Glomerular endothelial cell (primary cell): ENCODE measurements around the gene AVP. TPM values are rescaled to one million over a fixed set of nuclear protein-coding genes. Genes with fewer than 3 reads are reported as not detected.

ENCODE experiments used
- total RNA-seq: library from RNA; depleted of rRNA; stranded (reverse); fragments of >200 nt; gene quantifications from 2 replicates; pipeline ENCODE4 v1.2.3, GENCODE V29; 2015

Gene AVP
- total RNA-seq, 1 donor from 2014 or later: not detected

Other genes starting within 250 kb of the AVP start
- gene PCED1A, start 244.1 kb downstream of the AVP start, total RNA-seq: 13.4 and 22.7 TPM in 2 replicates
- gene VPS16, start 244.0 kb downstream of the AVP start, total RNA-seq: 32.8 and 36.6 TPM in 2 replicates
- gene PTPRA, start 211.2 kb downstream of the AVP start, total RNA-seq: 46.9 and 62.0 TPM in 2 replicates
- gene GNRH2, start 41.1 kb downstream of the AVP start, total RNA-seq: 0.48 TPM in 1 of 2 replicates, not detected in the other
- 30.8 and 37.9 TPM in 2 replicates for gene MRPS26, start 38.7 kb downstream of the AVP start, total RNA-seq
- not detected in 2 replicates for gene OXT, start 13.1 kb downstream of the AVP start, total RNA-seq
- 15.7 and 16.2 TPM in 2 replicates for gene FASTKD5, start 75.1 kb upstream of the AVP start, total RNA-seq
- 3.4 and 4.2 TPM in 2 replicates for gene UBOX5, start 75.1 kb upstream of the AVP start, total RNA-seq
- gene LZTS3, start 88.8 kb upstream of the AVP start, total RNA-seq: 8.3 and 17.4 TPM in 2 replicates
- 77.4 and 82.0 TPM in 2 replicates for gene DDRGK1, start 120.0 kb upstream of the AVP start, total RNA-seq
- 35.2 and 44.0 TPM in 2 replicates for gene ITPA, start 124.8 kb upstream of the AVP start, total RNA-seq
- gene SLC4A11, start 154.5 kb upstream of the AVP start, total RNA-seq: 10.9 and 11.3 TPM in 2 replicates